Pons (tissue), 1 donor: ENCODE data around the gene USP25.

Source experiments
- DNase-seq: peaks from one replicate; pipeline ENCODE4 v3.0.0-alpha.2; 2016; ENCODE audit warnings: low spot score

The USP25 gene

GRCh38 chr21:15809818-15810217 is 80.0 kb downstream of the USP25 start:
- no peak for DNase-seq

GRCh38 chr21:15815285-15815684 is 85.5 kb downstream of the USP25 start:
- DNase-seq, result no peak

GRCh38 chr21:15820327-15820726 is 90.5 kb downstream of the USP25 start:
- no peak for DNase-seq

GRCh38 chr21:15820852-15821379 is 91.1 kb downstream of the USP25 start:
- DNase-seq, result no peak

- DNase-seq, result no peak
Observed at GRCh38 chr21:15823486-15824150, 93.8 kb downstream of the USP25 start.

GRCh38 chr21:15825700-15826099 is 95.9 kb downstream of the USP25 start:
- no peak for DNase-seq

- DNase-seq, result peak; percentile 52
Observed at GRCh38 chr21:15826147-15826780, 96.5 kb downstream of the USP25 start.

- no peak for DNase-seq
Observed at GRCh38 chr21:15826908-15827601, 97.3 kb downstream of the USP25 start.

GRCh38 chr21:15831497-15831896 is 101.7 kb downstream of the USP25 start:
- DNase-seq, result no peak

- DNase-seq, result no peak
Observed at GRCh38 chr21:15837645-15838044, 107.9 kb downstream of the USP25 start.

- DNase-seq, result no peak
Observed at GRCh38 chr21:15839026-15839425, 109.2 kb downstream of the USP25 start.

GRCh38 chr21:15839601-15840000 is 109.8 kb downstream of the USP25 start:
- DNase-seq, result no peak

- no peak for DNase-seq
Observed at GRCh38 chr21:15840406-15840805, 110.6 kb downstream of the USP25 start.

- no peak for DNase-seq
Observed at GRCh38 chr21:15841856-15842564, 112.2 kb downstream of the USP25 start.

- DNase-seq, result no peak
Observed at GRCh38 chr21:15842565-15842880, 112.7 kb downstream of the USP25 start.

GRCh38 chr21:15843766-15844165 is 114.0 kb downstream of the USP25 start:
- no peak for DNase-seq

- DNase-seq, result no peak
Observed at GRCh38 chr21:15848634-15849560, 119.1 kb downstream of the USP25 start.

GRCh38 chr21:15849927-15850326 is 120.1 kb downstream of the USP25 start:
- no peak for DNase-seq

- no peak for DNase-seq
Observed at GRCh38 chr21:15850645-15851044, 120.9 kb downstream of the USP25 start.

- DNase-seq, result no peak
Observed at GRCh38 chr21:15852146-15852545, 122.4 kb downstream of the USP25 start.

- no peak for DNase-seq
Observed at GRCh38 chr21:15853126-15853525, 123.3 kb downstream of the USP25 start.
